MM.1S (cell line): Measurements from ENCODE around the gene A2ML1.
A peak's percentile ranks its signal among the peaks of the same experiment; 100 is the strongest.

Source experiments
- DNase-seq: peaks from one replicate; pipeline ENCODE4 v3.0.0-alpha.2; 2015
- H2AFZ ChIP-seq: fragments of 300-600 bp; sonication (generic); 2 replicates; pipeline ENCODE4 v1.6.0; 2016; ENCODE audit warnings: antibody characterized with exemption, low read length
- H3F3A ChIP-seq: fragments of 300-600 bp; sonication (generic); 2 replicates; pipeline ENCODE4 v1.6.1; 2016; ENCODE audit warnings: mild to moderate bottlenecking, antibody characterized with exemption, low read length, moderate library complexity, mixed read lengths; ENCODE audit not compliant: insufficient read depth
- H3K27ac ChIP-seq: fragments of 300-600 bp; sonication (generic); 2 replicates; pipeline ENCODE4 v1.5.1; 2016; ENCODE audit warnings: mild to moderate bottlenecking, low read length
- H3K27me3 ChIP-seq: fragments of 300-600 bp; sonication (generic); replicated peaks from 2 replicates; pipeline ENCODE4 v1.6.0; 2016; ENCODE audit warnings: low read length; ENCODE audit not compliant: insufficient read depth
- H3K36me3 ChIP-seq: fragments of 300-600 bp; sonication (generic); replicated peaks from 2 replicates; pipeline ENCODE4 v1.6.1; 2016; ENCODE audit warnings: mild to moderate bottlenecking, low read length, mixed read lengths; ENCODE audit not compliant: insufficient read depth
- H3K4me1 ChIP-seq: fragments of 300-600 bp; sonication (generic); 2 replicates; pipeline ENCODE4 v1.6.1; 2016; ENCODE audit warnings: low read length, mixed read lengths
- H3K4me2 ChIP-seq: fragments of 300-600 bp; sonication (generic); 2 replicates; pipeline ENCODE4 v1.6.0; 2016; ENCODE audit warnings: low read depth, low read length
- H3K4me3 ChIP-seq: fragments of 300-600 bp; sonication (generic); 2 replicates; pipeline ENCODE4 v1.5.1; 2016; ENCODE audit warnings: low read length, mixed read lengths
- H3K79me2 ChIP-seq: fragments of 300-600 bp; sonication (generic); 2 replicates; pipeline ENCODE4 v1.6.1; 2016; ENCODE audit warnings: mixed run types, low read length, mixed read lengths
- H3K9ac ChIP-seq: fragments of 300-600 bp; sonication (generic); 2 replicates; pipeline ENCODE4 v1.6.1; 2016; ENCODE audit warnings: low read length, mixed read lengths
- H3K9me2 ChIP-seq: fragments of 300-600 bp; sonication (generic); replicated peaks from 2 replicates; pipeline ENCODE4 v1.6.1; 2016; ENCODE audit warnings: mild to moderate bottlenecking, low read length, mixed read lengths; ENCODE audit not compliant: insufficient read depth
- H3K9me3 ChIP-seq: fragments of 300-600 bp; sonication (generic); replicated peaks from 2 replicates; pipeline ENCODE4 v1.6.1; 2016; ENCODE audit warnings: mild to moderate bottlenecking, low read length, mixed read lengths; ENCODE audit not compliant: insufficient read depth
- H4K20me1 ChIP-seq: fragments of 300-600 bp; sonication (generic); 2 replicates; pipeline ENCODE4 v1.6.1; 2016; ENCODE audit warnings: mild to moderate bottlenecking, low read length, moderate library complexity, mixed read lengths; ENCODE audit not compliant: insufficient read depth
- CTCF ChIP-seq: fragments of 300-600 bp; sonication (generic); IDR thresholded peaks from 2 replicates; pipeline ENCODE4 v1.5.1; 2016; ENCODE audit warnings: antibody characterized with exemption, low read length, mixed read lengths
- EZH2 ChIP-seq: fragments of 300-600 bp; sonication (generic); optimal IDR thresholded peaks from 2 replicates; pipeline ENCODE3; 2017; ENCODE audit warnings: low read depth, mild to moderate bottlenecking, antibody characterized with exemption, low read length, mixed read lengths
- EZH2phosphoT487 ChIP-seq: fragments of 300-600 bp; sonication (generic); IDR thresholded peaks from 2 replicates; pipeline ENCODE4 v1.6.1; 2018; ENCODE audit warnings: antibody characterized with exemption, low read length

The A2ML1 gene

GRCh38 chr12:8779862-8780261 is 42.6 kb upstream of the A2ML1 start:
- H3K4me3 ChIP-seq, result no peak overlapping the region
- H4K20me1 ChIP-seq, result no peaks in the 10 kb centered on the region
- H3K27ac ChIP-seq, result no peak overlapping the region
- no peak overlapping the region for H3K9ac ChIP-seq
- no peaks in the 10 kb centered on the region for H3K9me3 ChIP-seq
- H3K36me3 ChIP-seq, result no peaks in the 10 kb centered on the region
- H3K79me2 ChIP-seq, result no peaks in the 10 kb centered on the region
- H3K4me2 ChIP-seq, result no peak overlapping the region
- TF ChIP-seq CTCF, result no peak
- no peak for TF ChIP-seq EZH2phosphoT487
- TF ChIP-seq EZH2, result no peak
- no peaks in the 10 kb centered on the region for H3K27me3 ChIP-seq
- no peak overlapping the region for H2AFZ ChIP-seq
- DNase-seq, result no peak
- no peaks in the 10 kb centered on the region for H3K4me1 ChIP-seq
- no peaks in the 10 kb centered on the region for H3K9me2 ChIP-seq
- no peaks in the 10 kb centered on the region for H3F3A ChIP-seq

GRCh38 chr12:8780389-8780788 is 42.0 kb upstream of the A2ML1 start:
- H3K79me2 ChIP-seq, result no peaks in the 10 kb centered on the region
- peak; percentile 10 for DNase-seq
- H3K9ac ChIP-seq, result no peak overlapping the region
- no peaks in the 10 kb centered on the region for H3K36me3 ChIP-seq
- no peaks in the 10 kb centered on the region for H3K9me2 ChIP-seq
- H3K27ac ChIP-seq, result no peak overlapping the region
- no peak overlapping the region for H3K4me2 ChIP-seq
- no peaks in the 10 kb centered on the region for H3K27me3 ChIP-seq
- no peaks in the 10 kb centered on the region for H3F3A ChIP-seq
- TF ChIP-seq EZH2 (no peak), CTCF (peak; percentile 38), EZH2phosphoT487 (no peak)
- no peaks in the 10 kb centered on the region for H4K20me1 ChIP-seq
- H3K4me3 ChIP-seq, result no peak overlapping the region
- no peak overlapping the region for H2AFZ ChIP-seq
- no peaks in the 10 kb centered on the region for H3K4me1 ChIP-seq
- no peaks in the 10 kb centered on the region for H3K9me3 ChIP-seq

- H3K27ac ChIP-seq, result no peak overlapping the region
- no peaks in the 10 kb centered on the region for H3K27me3 ChIP-seq
- H3K4me3 ChIP-seq, result no peak overlapping the region
- no peak overlapping the region for H3K9ac ChIP-seq
- no peaks in the 10 kb centered on the region for H3K36me3 ChIP-seq
- TF ChIP-seq EZH2phosphoT487 (no peak), EZH2 (no peak), CTCF (no peak)
- H3K4me2 ChIP-seq, result no peak overlapping the region
- no peaks in the 10 kb centered on the region for H3F3A ChIP-seq
- H3K4me1 ChIP-seq, result no peaks in the 10 kb centered on the region
- H3K9me2 ChIP-seq, result no peaks in the 10 kb centered on the region
- H2AFZ ChIP-seq, result no peak overlapping the region
- no peaks in the 10 kb centered on the region for H3K9me3 ChIP-seq
- H3K79me2 ChIP-seq, result no peaks in the 10 kb centered on the region
- DNase-seq, result no peak
- H4K20me1 ChIP-seq, result no peaks in the 10 kb centered on the region
These were observed 40.9 kb upstream of the A2ML1 start for GRCh38 chr12:8781381-8782127.
